ENCODE results near the gene TRAF4. TPM values are rescaled to one million over a fixed set of nuclear protein-coding genes. Genes with fewer than 3 reads are reported as not detected.

The TRAF4 gene
- total RNA-seq, 1 experiment from 2014 or later = 127 TPM

DNA sequence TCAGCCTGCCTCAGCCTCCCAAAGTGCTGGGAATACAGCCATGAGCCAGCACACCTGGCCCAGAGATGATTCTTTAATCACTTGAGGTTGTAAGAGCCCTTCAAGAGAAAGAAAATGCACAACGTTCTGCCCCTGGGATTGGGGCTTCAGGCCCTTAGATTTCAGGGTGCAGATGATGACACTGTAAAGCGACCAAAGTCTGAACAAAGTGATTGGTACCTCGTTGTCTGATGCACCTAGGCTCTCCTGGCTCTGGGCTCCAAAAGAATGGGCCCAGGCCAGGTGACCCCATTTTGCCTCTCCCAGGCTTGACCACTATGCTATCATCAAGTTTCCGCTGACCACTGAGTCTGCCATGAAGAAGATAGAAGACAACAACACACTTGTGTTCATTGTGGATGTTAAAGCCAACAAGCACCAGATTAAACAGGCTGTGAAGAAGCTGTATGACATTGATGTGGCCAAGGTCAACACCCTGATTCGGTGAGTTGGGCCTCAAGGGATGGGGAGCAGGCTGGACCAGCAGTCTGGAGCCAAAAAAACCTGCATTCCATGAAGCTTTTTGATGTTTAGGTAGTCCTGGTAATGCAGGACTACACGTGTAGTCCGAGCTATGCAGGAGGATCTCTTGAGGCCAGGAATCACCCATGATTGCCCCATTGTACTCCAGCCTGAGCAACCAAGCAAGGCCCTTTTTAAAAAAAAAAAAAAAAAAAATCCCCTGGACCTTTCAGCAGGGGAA, 21.2 kb upstream of the TRAF4 start:
- H3K79me2 ChIP-seq (ENCODE audit: insufficient read depth, low read length) = peaks cover 49% of the 10 kb centered on the region
- no peak for ATAC-seq
- H2AFZ ChIP-seq (ENCODE audit: low read depth, low read length, poor library complexity, severe bottlenecking) = no peak overlapping the region
- no peaks in the 10 kb centered on the region for H3K27me3 ChIP-seq (ENCODE audit: insufficient read depth, low read length)
- H3K4me2 ChIP-seq (ENCODE audit: low read length) = peak overlapping the region; percentile 77
- RAD21 ChIA-PET (ENCODE audit: low non-redundant PET in 1 of 2, low total read pairs in 2 of 2, uncharacterized antibody in 2 of 2, unreplicated experiment in 2 of 2) = no interaction called here
- POLR2A ChIA-PET = interaction anchor here (0.8 kb wide), 1 partner anchor 229 kb away, joined by 4 read pairs; the partner anchor contains the start of gene PHF12
- no peak for DNase-seq (ENCODE audit: low read depth, low spot score)
- peak overlapping the region; percentile 2 to 15; a peak in 2 of 4 replicates for H3K4me3 ChIP-seq (replicated peaks in 1 of 2; ENCODE audit: low read depth in 1 of 2, low read length in 2 of 2)
- H3K36me3 ChIP-seq (ENCODE audit: control insufficient read depth in 1 of 2, insufficient read depth in 2 of 2, low read length in 2 of 2) = peaks cover 22 to 43% of the 10 kb centered on the region in 2 experiments; a peak in 3 of 4 replicates
- intact Hi-C loops (cut with micrococcal nuclease) = no loop called here
- peak overlapping the region; percentile 89 for H3K27ac ChIP-seq (ENCODE audit: low read depth, low read length)
- peak overlapping the region; percentile 99 for H3K9ac ChIP-seq (ENCODE audit: low read length)
- H3K9me3 ChIP-seq (ENCODE audit: control insufficient read depth in 1 of 2, insufficient read depth in 1 of 2, low read depth in 1 of 2, low read length in 2 of 2) = no peaks in the 10 kb centered on the region
- peaks cover 15% of the 10 kb centered on the region; the same call in 1 of the 2 replicates for H4K20me1 ChIP-seq (ENCODE audit: insufficient read depth)
- TF ChIP-seq CBX3 (IDR thresholded peaks at IDR 0.05; ENCODE audit: low read depth) (no peak), POLR2AphosphoS5 (IDR thresholded peaks at IDR 0.05; ENCODE audit: low read depth, low read length) (0 out of 2 replicates have a peak, but pooled peaks have one; percentile 30)
- CTCF ChIA-PET = no interaction called here
- H3K9me2 ChIP-seq (ENCODE audit: insufficient read depth) = no peaks in the 10 kb centered on the region
- BruUV-seq (replicated peaks) = no TSS peak
- peaks cover 40 to 78% of the 10 kb centered on the region in 2 experiments for H3K4me1 ChIP-seq (ENCODE audit: control insufficient read depth in 1 of 2, insufficient read depth in 2 of 2, low read length in 2 of 2)

DNA sequence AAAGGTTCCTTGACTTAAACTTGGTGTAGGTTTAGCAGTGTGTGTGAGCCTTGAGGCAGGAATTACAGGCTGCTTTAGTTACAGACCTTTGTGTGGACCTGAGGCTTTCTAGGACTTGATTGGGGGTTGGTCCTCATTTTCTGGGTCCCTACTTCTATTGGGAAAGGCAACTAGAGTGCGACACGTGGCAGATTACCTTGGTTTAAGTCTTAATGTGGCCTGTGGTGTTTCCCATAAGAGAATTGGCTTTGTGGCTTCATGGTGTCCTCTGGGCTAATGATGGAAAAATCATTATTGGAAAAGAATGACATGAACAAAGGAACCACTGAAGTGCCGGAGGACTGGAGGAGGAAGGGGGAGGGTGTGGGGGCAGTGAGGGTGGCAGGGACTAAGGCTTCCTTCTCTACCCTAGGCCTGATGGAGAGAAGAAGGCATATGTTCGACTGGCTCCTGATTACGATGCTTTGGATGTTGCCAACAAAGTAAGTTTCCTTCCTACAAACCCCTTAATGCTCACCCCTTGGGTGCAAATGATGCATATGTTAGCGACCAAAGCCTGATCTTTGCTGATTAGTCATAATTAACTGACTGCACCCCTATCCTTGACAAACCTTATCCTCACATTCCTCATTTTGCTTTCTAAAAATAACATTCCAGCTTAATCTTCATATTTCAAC, 20.5 kb upstream of the TRAF4 start:
- Histone ChIP-seq H3K79me2 (ENCODE audit: insufficient read depth, low read length) (peaks cover 49% of the 10 kb centered on the region), H3K4me2 (ENCODE audit: low read length) (peak overlapping the region; percentile 77), H3K36me3 (ENCODE audit: control insufficient read depth in 1 of 2, insufficient read depth in 2 of 2, low read length in 2 of 2) (peaks cover 22 to 43% of the 10 kb centered on the region in 2 experiments; a peak in 3 of 4 replicates), H2AFZ (ENCODE audit: low read depth, low read length, poor library complexity, severe bottlenecking) (no peak overlapping the region), H4K20me1 (ENCODE audit: insufficient read depth) (peaks cover 15% of the 10 kb centered on the region; the same call in 1 of the 2 replicates), H3K27ac (ENCODE audit: low read depth, low read length) (peak overlapping the region; percentile 89), H3K27me3 (ENCODE audit: insufficient read depth, low read length) (no peaks in the 10 kb centered on the region), H3K9ac (ENCODE audit: low read length) (peak overlapping the region; percentile 99), H3K9me2 (ENCODE audit: insufficient read depth) (no peaks in the 10 kb centered on the region), H3K9me3 (ENCODE audit: control insufficient read depth in 1 of 2, insufficient read depth in 1 of 2, low read depth in 1 of 2, low read length in 2 of 2) (no peaks in the 10 kb centered on the region), H3K4me1 (ENCODE audit: control insufficient read depth in 1 of 2, insufficient read depth in 2 of 2, low read length in 2 of 2) (peaks cover 37 to 81% of the 10 kb centered on the region in 2 experiments), H3K4me3 (replicated peaks in 1 of 2; ENCODE audit: low read depth in 1 of 2, low read length in 2 of 2) (peak overlapping the region; percentile 2 to 15; a peak in 2 of 4 replicates)
- ChIA-PET POLR2A (interaction anchor here (0.6 kb wide), 1 partner anchor 9 kb away, joined by 4 read pairs; no protein-coding TSS in a partner anchor), CTCF (no interaction called here), RAD21 (ENCODE audit: low non-redundant PET in 1 of 2, low total read pairs in 2 of 2, uncharacterized antibody in 2 of 2, unreplicated experiment in 2 of 2) (no interaction called here)
- no TSS peak for BruUV-seq (replicated peaks)
- ATAC-seq = no peak
- DNase-seq (ENCODE audit: low read depth, low spot score) = no peak
- intact Hi-C loops (cut with micrococcal nuclease) = no loop called here
- TF ChIP-seq EZH2 (IDR thresholded peaks at IDR 0.05) (no peak), EGR1 (IDR thresholded peaks at IDR 0.05; ENCODE audit: low read depth) (no peak), POLR2AphosphoS5 (IDR thresholded peaks at IDR 0.05; ENCODE audit: low read depth, low read length) (peak; percentile 23; the same call in 1 of the 2 replicates), RAD21 (IDR thresholded peaks at IDR 0.05; ENCODE audit: low read depth) (no peak), FOSL1 (IDR thresholded peaks at IDR 0.05; ENCODE audit: low read depth) (no peak)
- TF ChIP-seq, protein P1, sequence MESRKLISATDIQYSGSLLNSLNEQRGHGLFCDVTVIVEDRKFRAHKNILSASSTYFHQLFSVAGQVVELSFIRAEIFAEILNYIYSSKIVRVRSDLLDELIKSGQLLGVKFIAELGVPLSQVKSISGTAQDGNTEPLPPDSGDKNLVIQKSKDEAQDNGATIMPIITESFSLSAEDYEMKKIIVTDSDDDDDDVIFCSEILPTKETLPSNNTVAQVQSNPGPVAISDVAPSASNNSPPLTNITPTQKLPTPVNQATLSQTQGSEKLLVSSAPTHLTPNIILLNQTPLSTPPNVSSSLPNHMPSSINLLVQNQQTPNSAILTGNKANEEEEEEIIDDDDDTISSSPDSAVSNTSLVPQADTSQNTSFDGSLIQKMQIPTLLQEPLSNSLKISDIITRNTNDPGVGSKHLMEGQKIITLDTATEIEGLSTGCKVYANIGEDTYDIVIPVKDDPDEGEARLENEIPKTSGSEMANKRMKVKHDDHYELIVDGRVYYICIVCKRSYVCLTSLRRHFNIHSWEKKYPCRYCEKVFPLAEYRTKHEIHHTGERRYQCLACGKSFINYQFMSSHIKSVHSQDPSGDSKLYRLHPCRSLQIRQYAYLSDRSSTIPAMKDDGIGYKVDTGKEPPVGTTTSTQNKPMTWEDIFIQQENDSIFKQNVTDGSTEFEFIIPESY (IDR thresholded peaks at IDR 0.05; ENCODE audit: extremely low read depth, insufficient replicate concordance, low read length) = no peak
- TF ChIP-seq, protein P2, sequence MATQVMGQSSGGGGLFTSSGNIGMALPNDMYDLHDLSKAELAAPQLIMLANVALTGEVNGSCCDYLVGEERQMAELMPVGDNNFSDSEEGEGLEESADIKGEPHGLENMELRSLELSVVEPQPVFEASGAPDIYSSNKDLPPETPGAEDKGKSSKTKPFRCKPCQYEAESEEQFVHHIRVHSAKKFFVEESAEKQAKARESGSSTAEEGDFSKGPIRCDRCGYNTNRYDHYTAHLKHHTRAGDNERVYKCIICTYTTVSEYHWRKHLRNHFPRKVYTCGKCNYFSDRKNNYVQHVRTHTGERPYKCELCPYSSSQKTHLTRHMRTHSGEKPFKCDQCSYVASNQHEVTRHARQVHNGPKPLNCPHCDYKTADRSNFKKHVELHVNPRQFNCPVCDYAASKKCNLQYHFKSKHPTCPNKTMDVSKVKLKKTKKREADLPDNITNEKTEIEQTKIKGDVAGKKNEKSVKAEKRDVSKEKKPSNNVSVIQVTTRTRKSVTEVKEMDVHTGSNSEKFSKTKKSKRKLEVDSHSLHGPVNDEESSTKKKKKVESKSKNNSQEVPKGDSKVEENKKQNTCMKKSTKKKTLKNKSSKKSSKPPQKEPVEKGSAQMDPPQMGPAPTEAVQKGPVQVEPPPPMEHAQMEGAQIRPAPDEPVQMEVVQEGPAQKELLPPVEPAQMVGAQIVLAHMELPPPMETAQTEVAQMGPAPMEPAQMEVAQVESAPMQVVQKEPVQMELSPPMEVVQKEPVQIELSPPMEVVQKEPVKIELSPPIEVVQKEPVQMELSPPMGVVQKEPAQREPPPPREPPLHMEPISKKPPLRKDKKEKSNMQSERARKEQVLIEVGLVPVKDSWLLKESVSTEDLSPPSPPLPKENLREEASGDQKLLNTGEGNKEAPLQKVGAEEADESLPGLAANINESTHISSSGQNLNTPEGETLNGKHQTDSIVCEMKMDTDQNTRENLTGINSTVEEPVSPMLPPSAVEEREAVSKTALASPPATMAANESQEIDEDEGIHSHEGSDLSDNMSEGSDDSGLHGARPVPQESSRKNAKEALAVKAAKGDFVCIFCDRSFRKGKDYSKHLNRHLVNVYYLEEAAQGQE (IDR thresholded peaks at IDR 0.05; ENCODE audit: low read depth) = no peak
- TF ChIP-seq, protein P3, sequence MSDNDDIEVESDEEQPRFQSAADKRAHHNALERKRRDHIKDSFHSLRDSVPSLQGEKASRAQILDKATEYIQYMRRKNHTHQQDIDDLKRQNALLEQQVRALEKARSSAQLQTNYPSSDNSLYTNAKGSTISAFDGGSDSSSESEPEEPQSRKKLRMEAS (IDR thresholded peaks at IDR 0.05) = no peak

Data from HCT116 (cell line).